ENCODE data around the gene PCCA.

GRCh38 chr13:100208626-100209025 is 119.7 kb downstream of the PCCA start:
- TF ChIP-seq POLR2A (IDR thresholded peaks at IDR 0.05) (no peak), CTCF (IDR thresholded peaks at IDR 0.05) (no peak), POLR2AphosphoS5 (IDR thresholded peaks at IDR 0.05) (no peak)

All from prostate gland (tissue), 2 donors.